Gastroesophageal sphincter (tissue), 3 donors: ENCODE results near the gene MUSK.

ENCODE experiments used
- EP300 ChIP-seq: sonication (generic); formaldehyde crosslinking; IDR thresholded peaks from one replicate; pipeline ENCODE4 v1.6.1; 2017; ENCODE audit warnings: antibody characterized with exemption, mild to moderate bottlenecking
- POLR2A ChIP-seq, 2 donors: fragments of 450-650 bp; IDR thresholded peaks; one replicate each; pipeline ENCODE4 v1.6.1; 2017; ENCODE audit warnings: antibody characterized with exemption in 2 of 2, mild to moderate bottlenecking in 2 of 2, moderate library complexity in 1 of 2
- TF ChIP-seq, protein P1 (sequence below), 4 experiments: fragments of 200-600 bp in 2 of 4; fragments of 450-650 bp in 2 of 4; sonication (generic) in 1 of 4; IDR thresholded peaks; one replicate each; pipeline ENCODE4 v1.5.1; 2017 to 2019; ENCODE audit warnings: antibody characterized with exemption in 4 of 4, mild to moderate bottlenecking in 2 of 4, moderate library complexity in 2 of 4

DNA sequence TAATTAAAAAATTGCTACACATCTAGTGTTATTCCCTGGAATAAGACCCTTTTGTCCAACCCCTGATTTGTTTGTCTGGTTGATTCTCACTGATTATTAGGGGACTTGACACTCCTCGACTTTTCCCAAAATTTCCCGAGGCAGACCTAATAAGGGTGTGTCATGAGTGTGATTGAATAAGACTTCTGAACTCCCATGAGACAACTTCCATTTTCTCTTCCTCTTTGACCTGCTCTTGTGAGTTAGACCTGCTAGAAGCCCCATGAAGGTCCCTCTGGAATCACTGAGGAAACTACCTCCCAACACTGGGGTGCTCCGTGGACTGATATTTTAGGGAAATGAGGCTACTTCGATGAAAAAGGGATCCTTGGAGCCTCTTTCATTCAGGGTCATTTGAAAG is 83.4 kb downstream of the MUSK start:
- TF ChIP-seq, protein P1, sequence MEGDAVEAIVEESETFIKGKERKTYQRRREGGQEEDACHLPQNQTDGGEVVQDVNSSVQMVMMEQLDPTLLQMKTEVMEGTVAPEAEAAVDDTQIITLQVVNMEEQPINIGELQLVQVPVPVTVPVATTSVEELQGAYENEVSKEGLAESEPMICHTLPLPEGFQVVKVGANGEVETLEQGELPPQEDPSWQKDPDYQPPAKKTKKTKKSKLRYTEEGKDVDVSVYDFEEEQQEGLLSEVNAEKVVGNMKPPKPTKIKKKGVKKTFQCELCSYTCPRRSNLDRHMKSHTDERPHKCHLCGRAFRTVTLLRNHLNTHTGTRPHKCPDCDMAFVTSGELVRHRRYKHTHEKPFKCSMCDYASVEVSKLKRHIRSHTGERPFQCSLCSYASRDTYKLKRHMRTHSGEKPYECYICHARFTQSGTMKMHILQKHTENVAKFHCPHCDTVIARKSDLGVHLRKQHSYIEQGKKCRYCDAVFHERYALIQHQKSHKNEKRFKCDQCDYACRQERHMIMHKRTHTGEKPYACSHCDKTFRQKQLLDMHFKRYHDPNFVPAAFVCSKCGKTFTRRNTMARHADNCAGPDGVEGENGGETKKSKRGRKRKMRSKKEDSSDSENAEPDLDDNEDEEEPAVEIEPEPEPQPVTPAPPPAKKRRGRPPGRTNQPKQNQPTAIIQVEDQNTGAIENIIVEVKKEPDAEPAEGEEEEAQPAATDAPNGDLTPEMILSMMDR (IDR thresholded peaks at IDR 0.05): no peak
- TF ChIP-seq POLR2A (IDR thresholded peaks at IDR 0.05): no peak
- TF ChIP-seq EP300: no peak
